Activated CD4-positive, alpha-beta T cell treated with anti-CD3 and anti-CD28 coated beads for 1 hour (primary cell): Measurements from ENCODE around the gene RFT1.
A peak's percentile ranks its signal among the peaks of the same experiment; 100 is the strongest.
"Not testable (repeated sequence)": the region's sequence is repeated elsewhere in the genome, so short reads cannot be mapped to it uniquely, and the experiment has no call there.

ENCODE experiments used
- DNase-seq: peaks from one replicate; pipeline ENCODE4 v3.0.0-alpha.2; 2020

RFT1 gene

DNA sequence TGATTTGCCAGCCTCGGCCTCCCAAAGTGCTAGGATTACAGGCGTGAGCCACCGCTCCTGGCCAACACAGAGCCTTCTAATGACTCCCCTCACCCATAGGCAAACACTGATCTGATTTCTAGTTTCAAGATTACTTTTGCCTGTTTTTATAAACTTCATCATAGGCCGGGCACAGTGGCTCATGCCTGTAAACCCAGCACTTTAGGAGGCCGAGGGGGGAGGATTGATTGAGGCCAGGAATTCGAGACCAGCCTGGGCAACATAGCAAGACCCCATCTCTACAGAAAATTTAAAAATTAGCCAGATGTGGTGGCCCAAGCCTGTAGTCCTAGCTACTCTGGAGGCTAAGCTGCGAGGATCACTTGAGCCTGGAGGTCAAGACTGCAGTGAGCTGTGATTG lies 76.0 kb downstream of the RFT1 start:
- not testable (repeated sequence) for DNase-seq

DNA sequence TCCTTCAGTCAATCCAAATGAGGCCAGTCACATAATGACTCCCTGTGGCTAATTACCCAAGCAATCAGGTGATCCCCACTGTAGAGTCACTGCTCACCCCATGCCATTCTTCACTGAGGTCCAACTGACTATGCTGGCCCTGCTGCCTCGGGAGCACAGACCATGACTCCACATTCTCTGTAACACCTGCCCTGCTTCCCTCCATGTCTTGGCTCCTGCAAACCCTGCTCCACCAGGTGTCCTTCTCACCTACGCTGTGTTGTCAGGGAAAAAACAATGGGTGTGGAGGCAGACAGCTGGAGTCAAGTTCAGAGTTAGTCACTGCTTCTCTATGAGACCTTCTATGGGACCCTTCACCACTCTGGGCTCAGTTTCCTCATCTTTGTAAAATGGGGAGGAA lies 78.3 kb downstream of the RFT1 start:
- no peak for DNase-seq

- no peak for DNase-seq
Observed at GRCh38 chr3:53049987-53050386, 80.2 kb downstream of the RFT1 start.

DNA sequence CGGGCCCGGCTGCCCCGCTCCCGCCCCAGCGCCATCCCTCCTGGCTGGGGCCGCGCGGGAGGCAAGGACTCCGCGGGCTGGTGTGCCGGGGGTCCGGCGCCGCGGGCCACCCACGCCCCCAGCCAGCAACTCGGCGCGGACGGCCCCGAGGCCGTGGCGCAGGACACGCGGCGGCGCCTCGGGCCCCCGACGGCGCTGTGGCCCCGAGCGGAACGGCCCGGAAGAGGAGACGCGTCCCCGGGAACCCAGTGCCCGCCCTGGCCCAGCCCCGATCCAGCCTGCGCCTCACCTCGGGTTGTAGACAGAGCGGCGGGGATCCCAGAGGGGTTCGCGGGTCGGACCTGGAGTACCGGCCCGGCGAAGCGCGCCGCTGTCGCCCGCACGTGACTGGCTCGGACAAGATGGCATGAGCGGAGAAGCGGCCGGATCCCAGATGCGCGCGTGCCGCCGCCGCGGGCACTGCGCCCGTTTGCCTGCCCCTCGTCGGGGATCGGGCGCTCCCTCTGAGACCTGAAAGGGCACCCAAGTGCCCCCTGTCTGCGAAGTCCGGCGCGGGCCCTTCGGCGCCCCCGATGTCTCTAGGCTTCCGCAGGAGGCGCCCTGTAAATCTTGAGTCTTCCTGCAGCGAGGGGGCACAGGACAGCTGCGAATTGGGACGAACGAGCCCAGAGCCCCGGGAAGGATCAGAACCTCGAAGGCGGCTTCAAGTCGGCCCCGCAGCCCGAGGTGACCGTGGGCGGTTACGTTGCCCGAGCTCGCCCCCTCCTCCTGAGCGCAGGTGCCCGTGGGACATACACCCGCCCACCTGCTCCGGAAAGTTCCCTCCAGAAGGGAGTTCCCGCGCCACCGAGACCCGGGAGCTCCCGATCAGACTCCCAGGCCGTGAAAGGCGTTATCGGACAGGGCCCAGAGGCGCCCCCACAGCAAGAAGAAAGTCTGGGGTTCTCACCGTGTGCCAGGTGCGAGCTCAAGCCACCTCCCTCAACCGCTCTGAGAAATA lies 83.8 kb downstream of the RFT1 start:
- peak; percentile 53 for DNase-seq

GRCh38 chr3:53045518-53046170 lies 84.6 kb downstream of the RFT1 start, which contains the start of gene SFMBT1:
Gene SFMBT1 (minus strand): TSS chr3:53046073. CDS start chr3:52969128, 76,945 bp downstream.
- peak; percentile 67 for DNase-seq

DNA sequence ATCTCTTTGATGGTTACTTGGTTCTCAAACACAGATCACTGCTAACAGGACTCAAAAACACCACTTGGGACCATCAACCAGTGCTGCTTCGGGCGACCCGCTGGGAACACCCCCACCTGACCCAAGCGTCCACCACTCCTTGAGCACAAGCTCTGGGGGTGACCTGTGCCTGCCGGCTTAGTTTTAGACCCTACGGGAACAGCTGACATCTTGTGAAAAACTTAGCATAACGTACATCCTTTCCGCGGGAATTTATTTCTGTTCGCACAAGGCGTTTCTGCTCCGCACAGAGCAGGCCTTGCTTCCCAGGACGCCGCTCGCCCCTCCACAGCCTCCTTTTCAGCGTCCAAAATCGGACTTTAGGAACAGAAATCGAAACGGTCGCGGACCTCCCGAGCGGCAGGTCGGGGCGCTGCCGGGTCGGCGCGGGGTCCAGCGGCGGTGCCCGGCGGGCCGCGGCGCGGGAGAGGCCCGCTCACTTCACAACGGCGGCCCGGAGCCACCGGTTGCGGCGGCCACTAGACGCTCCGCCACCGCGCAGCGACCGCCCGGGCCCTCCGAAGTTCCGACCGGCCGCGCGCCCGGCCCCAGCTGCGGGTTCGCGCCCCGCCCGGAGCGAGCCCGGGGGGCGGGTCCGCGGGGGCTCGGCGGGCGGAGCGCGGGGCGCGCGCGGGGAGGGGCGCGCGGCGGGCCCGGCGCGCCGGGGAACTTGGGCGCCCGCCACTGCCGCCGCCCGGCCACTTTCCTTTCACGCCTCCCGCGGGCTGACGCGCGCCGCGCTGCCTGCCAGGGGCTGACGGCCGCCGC lies 85.3 kb downstream of the RFT1 start:
- DNase-seq, result peak; percentile 48

GRCh38 chr3:53044371-53044710 lies 85.9 kb downstream of the RFT1 start:
- DNase-seq, result no peak

GRCh38 chr3:53043738-53044137 lies 86.5 kb downstream of the RFT1 start:
- DNase-seq, result no peak

GRCh38 chr3:53042651-53043050 lies 87.6 kb downstream of the RFT1 start:
- DNase-seq, result no peak

- no peak for DNase-seq
Observed at GRCh38 chr3:53040351-53040820, 89.8 kb downstream of the RFT1 start.

GRCh38 chr3:53039376-53039752 lies 90.9 kb downstream of the RFT1 start:
- DNase-seq, result no peak

- DNase-seq, result no peak
Observed at GRCh38 chr3:53038679-53039375, 91.4 kb downstream of the RFT1 start.
